Central memory CD4-positive, alpha-beta T cell (primary cell): ENCODE data around the gene PIGL.
A peak's percentile ranks its signal among the peaks of the same experiment; 100 is the strongest.
"Not testable (repeated sequence)": the region's sequence is repeated elsewhere in the genome, so short reads cannot be mapped to it uniquely, and the experiment has no call there.

Experiments used
- DNase-seq: peaks from one replicate; pipeline ENCODE4 v3.0.0; 2022

Gene PIGL

DNA sequence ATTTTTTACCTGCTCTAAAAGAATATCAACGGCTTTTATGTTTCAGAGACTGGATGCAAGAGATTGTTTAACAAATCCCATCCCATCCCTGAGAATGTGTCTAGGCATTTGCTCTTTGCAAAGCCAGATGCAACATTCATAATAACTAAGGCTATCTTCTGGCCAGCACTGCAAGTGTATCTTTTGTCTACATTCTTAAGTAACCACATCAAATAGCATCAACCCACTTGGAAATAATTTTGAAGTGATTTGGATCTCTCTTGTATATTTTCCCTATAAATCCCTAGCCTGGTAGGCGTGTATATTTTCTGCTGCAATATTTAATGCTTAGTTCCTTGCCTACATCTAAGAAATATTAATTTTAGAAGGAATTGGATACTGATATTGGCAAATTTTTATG is 64.3 kb downstream of the PIGL start:
- no peak for DNase-seq

DNA sequence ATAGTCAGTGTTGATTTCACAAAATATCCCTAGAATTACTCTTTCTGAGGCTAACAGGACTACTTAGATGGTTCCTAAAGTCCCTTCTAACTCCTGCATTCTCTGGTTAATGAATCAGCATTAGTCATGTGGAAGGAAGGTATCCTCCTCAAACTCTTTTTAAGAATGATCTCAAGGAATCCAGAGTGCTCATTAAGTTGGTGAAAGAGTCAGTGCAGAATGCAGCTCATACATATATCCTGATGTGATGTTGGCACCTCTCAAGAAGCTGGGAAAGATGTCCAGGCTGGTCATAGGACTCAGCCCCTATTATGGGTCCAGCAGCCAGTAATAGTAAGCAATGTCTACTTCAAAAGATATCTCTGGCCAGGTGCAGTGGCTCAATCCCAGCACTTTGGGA is 65.5 kb downstream of the PIGL start:
- no peak for DNase-seq

DNA sequence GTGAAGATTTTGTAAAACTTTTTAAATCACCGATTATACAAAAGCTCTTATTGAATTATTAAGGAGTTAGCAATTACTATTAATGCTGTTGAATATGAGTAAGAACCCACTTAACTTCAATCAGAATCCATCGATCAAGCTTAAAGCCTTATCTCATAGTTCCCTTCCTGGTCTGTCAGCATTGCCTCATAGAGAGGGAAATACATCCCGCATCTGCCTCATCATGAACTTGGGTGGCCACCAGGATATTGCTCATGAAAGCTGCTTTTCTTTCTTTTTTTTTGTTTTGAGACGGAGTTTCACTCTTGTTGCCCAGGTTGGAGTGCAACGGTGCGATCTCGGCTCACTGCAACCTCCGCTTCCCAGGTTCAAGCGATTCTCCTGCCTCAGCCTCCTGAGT is 66.7 kb downstream of the PIGL start:
- DNase-seq = no peak

DNA sequence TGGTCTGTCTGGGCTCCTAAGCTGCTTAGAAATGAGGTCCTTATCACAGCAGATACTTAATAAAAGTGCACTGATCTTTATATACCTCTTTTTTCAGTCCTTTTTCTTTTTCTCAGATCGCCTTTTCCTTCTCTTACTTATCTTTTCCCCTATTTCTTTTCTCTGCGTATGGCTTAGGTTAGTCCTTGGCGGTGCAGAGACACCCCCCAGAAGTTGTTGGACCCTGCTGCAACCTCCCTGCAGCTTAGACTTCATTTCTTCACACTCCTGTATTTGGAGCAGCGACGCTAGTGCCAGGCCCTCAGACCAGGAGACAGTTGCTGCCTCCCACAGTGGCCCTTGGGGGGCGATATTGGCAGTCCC is 68.6 kb downstream of the PIGL start:
- no peak for DNase-seq

DNA sequence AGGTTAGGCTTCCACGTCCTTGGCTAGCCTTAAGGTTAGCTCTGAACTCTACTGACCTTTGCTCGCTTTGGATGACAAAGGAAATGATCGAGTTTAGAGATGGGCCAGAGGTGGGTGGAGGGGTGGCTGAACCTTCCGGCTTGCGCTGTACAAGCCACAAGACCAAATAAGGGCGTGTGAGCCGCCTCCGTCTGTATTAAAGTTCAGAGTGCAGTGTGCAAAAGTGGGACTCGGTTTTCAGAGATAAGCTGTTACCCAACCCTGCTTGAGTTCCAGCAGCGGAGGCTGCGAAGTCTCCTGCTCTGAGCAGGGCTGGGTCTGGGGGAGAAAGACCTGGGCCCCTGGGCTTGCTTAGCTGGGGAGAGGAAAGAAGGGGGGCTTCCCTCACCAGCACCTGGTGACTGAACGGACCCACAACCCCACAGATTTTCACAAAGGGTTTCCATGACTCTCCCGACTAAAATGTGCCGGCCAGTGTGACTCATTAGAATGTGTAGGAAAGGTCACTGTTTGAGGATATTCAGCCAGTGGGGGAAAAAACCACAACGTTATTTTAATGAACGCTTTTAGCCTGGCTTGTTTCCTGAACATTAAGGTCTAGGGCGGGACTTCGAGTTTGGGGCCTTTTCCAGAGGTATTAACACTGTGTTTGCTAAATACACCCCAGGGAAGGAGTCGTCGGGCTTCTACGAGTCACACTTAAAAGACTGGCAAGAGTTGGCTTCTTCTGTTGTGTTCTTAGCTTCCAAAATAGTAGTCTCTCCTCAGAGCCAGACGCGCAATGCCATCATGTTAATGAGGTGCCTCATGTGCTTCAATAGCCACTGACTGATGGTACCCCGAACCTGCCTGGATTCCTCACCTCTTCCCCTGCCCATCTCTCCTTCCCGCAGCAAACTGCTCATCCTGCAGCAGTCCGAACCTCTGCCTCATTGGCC is 69.3 kb downstream of the PIGL start:
- peak; percentile 76 for DNase-seq

DNA sequence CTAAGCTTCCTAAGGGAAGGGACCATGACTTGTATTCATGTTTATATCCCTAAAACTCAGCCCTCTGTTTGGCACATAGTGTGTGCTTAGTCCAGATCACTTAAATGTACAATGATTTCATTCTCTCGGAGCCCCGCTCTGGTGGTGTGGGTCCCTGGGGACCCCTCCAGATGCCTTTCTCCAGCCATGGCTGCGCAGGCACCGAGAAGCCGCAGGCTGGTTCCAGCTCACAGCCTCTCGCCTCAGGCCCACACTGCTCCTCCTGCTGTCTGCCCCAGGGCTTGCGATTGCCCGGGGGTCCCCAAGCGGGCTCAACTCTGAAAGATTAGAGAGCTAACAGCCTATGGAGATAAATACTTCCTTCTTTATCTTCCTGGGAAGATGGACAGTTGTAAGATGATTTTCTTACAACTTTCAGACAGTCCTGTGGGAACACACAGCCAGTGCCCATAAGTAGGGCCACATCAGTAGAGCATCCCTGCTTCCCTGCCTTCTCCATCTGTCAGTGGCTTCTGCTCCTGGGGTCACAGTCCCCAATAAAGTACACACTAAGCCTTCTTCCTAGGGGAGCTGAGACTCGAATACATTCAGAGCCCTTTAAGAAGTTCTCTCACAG is 70.0 kb downstream of the PIGL start:
- DNase-seq = no peak

DNA sequence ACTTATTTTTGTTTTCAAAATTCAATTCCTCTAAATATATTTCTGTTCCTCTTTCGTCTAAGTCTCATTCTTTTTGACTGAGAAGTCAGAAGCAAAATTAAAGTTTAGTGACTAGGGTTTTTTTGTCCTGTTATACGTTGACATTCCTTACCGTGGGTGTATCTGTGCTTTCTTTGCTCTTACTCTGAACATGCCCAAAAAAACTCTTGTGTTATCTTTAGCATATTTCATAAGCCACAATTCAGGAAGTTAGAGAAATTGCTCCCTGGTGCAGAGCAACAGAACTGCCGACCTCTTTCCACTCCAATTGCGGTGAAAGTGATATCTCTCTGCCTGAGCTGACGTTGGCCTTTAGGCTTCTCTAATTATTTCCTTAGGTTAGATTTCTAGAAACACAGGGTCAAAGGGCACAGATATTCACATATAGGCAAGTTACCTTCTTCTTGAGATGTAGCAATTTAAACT is 70.6 kb downstream of the PIGL start:
- peak; percentile 12 for DNase-seq

DNA sequence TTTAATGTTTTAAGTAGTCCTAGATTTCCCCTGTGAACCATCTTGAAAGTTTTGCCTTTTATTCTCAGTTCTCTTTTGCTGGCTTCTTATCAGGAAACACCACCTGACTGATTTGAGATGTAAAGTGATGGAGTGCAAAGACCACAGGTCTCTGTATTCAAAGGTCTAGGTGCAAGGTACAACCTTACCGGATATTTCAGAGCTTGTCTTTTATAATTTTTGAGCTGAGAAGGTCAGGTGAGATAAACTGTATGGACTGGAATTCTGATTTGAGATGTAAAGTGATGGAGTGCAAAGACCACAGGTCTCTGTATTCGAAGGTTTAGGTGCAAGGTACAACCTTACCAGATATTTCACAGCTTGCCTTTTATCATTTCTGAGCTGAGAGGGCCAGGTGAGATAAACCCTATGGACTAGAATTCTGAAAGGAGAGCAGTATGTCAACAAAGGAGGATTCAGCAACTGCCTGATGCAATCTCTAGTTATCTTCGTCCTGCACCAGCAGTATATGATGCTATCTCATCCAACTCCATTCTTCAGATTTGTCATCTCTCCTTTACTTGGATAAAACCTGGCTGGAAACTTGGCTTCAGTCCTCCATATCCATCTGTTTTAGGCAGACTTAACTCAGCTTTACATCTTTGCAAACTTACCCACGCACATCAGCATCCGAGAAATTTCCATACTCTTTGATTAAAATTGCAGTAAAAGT is 72.0 kb downstream of the PIGL start:
- DNase-seq = no peak

DNA sequence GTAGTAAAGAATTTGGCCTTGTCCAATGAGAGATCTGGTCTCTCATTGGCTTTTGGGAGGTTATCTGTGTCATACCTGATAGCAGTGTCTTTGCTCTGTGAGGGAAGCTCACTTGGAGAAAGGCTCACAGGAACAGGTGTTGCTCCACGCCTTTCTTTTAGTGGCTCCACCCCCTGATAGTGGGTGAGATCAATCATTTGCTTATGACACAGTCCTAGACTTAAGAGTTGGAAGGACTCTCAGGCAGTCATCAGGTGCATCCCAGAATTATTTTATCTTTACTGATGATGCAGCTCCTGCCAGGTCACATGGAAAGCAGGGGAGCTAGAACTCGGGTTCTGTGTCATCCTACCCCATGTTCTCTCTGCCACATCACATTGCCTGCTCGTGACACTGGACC is 76.9 kb downstream of the PIGL start:
- DNase-seq = no peak

DNA sequence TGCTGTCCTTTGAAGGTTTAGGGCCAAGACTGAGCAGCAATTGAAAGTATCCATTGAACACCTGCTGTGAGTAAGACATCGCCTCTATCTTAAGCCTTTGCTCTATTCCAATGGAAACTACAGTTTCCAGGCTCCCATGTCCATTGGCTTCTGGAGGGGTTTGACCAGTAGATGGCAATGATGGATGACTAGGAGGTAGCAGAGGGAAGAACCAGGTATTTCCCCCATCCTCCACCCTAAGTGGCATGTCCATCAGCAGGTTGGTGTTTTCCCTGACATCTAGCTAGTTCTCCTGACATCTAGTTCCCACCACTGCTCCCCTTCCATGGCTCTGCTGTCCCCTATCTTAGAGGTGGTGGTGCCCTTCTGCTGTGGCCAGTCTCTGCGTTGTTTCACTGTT is 77.5 kb downstream of the PIGL start:
- no peak for DNase-seq

DNA sequence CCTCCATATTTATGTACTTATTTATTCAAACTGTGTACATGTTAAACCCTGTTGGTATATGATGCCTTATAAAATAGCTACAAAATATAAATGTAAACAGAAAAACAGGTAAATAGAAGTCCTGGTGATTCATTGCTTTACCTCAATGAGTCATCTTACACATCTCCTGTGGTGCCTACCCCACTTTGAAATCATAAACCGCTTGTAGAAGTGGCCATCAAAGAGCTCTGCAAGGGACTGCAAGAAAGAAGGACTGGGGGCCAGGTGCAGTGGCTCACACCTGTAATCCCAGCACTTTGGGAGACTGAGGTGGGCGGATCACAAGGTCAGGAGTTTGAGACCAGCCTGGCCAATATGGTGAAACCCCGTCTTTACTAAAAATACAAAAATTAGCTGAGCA is 79.1 kb downstream of the PIGL start:
- not testable (repeated sequence) for DNase-seq

DNA sequence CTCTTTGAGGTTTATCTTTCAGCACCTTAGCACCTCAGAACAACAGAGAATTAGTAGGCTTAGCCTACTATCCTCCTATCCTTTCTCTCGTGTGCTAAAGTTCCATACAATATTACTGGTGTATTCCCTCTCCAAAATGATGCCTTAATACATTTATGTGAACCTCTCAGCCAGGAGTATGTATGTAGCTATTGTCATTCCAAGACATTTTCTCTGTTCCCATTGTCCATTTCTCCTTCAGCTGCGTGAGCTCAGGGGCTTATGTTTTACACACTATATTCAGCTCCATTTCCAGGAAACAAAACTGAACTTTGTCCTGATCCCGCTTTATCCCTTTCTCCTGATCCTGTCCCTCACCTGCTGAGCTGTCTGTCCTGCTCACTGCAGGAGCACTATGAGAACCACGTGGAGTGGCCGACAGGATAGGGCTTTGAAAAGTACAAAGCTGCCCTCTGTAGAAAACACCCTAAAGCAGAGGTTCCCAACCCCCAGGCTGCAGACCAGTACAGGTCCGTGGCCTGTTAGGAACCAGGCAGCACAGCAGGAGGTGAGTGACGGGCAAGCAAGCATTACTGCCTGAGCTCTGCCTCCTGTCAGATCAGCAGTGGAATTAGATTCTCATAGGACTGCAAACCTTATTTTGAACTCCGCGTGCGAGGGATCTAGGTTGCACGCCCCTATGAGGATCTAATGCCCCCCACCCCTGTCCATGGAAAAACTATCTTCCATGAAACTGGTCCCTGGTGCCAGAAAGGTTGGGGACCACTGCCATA is 80.5 kb downstream of the PIGL start:
- no peak for DNase-seq

DNA sequence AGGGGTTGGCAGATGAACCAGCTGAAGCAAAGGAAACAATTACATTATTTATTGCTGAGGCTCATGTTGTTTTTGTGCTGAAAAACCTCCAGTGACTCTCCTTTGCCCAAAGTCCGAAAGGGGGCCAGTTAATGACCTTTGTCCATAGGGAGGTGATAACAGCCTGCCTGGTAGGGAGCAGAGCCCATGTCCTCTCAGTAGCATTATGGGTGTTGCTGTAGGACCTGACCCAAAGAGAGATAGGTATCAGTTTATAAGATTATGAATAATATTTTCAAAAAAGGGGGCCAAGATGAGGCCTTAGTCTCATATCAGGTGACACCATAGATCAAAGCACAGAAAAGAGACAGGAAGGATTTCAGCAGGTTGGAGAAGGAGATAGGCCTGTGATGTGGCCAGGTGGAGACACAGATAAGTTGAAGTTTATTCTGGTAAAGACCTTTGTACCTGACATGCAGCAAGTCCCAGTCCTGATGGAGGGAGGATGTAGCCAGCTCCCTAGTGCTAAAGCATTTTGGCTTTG is 81.2 kb downstream of the PIGL start:
- no peak for DNase-seq

DNA sequence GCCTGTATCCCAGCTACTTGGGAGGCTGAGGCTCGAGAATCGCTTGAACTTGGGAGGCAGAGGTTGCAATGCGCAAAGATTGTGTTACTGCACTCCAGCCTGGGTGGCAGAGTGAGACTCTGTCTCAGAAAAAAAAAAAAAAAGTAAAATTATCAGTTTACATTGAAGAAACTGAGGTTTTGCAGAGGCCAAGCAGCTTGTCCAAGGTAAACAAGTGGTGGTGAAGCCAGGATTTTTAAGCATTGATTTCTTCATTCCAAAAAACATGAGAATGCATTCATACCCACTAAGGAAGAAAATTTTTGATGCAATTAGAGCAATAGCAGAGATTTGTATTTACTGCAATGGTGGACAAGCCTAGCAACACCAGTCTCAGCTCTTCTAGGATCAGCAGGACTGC is 83.5 kb downstream of the PIGL start:
- DNase-seq = no peak

DNA sequence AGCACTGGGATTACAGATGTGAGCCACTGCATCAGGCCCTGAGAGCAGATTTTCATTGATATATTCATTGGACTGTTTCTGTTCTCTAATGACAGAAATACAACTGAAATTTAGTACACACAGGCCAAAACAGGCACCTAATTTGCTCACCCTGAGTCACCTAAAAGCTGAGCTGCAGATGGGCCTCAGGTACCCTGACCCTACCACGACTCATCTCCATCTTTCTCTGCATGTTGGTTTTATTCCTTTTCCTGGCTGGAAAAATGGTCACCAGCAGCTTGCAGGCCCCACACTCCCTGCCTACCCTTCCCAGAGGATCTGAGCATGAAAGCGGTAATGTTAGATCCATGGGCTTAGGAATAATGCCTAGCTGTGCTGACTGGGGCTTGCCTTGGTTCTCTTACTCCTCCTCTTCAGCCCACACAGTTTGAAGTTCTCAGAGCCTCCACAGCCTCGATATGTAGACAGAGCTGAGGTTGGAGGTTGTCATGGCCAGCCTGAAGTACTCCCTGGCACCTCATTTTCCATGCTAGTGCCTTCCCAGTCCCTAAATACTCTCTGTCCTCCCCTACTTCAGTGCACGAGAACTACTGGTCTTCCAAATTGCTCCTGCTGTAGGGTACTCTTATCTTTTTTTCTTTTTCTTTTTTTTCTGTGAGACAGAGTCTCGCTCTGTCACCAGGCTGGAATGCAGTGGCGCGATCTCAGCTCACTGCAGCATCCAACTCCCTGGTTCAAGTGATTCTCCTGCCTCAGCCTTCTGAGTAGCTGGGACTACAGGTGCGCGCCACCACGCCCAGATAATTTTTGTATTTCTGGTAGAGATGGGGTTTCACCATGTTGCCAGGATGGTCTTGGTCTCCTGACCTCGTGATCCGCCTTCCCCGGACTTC is 85.2 kb downstream of the PIGL start:
- DNase-seq = no peak

DNA sequence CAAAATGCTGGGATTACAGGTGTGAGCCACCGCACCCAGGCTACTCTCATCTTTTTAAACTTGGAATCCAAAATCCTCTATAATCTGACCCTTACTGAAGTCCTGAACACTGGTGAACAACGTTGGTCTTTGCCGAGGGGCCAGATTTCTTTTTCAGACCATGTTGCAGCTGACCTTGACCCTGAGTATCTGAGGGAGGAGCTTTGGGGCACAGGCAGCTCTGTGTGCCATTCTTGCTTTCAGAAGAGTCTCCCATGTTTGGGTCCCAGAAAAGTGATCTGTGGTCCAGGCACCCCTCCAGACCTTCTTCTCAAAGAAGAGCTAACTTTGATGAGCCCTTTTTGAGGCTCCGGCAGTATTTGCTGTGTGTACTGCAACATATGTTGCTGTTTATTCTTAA is 85.8 kb downstream of the PIGL start:
- no peak for DNase-seq

DNA sequence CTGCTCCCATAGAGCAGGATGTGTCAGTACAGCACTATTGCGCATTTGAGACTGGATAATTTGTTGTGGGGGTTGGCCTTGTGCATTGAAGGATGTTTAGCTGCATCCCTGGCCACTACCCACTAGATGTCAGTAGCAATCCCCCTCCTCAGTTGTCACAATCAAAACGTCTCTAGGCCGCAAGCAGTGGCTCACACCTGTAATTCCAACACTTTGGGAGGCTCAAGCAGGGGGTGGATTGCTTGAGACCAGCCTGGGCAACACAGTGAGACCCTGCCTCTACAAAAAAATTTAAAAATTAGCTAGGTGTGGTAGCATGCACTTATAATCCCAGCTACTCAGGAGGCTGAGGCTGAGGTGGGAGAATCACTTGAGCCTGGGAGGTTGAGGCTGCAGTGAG is 87.8 kb downstream of the PIGL start:
- no peak for DNase-seq

DNA sequence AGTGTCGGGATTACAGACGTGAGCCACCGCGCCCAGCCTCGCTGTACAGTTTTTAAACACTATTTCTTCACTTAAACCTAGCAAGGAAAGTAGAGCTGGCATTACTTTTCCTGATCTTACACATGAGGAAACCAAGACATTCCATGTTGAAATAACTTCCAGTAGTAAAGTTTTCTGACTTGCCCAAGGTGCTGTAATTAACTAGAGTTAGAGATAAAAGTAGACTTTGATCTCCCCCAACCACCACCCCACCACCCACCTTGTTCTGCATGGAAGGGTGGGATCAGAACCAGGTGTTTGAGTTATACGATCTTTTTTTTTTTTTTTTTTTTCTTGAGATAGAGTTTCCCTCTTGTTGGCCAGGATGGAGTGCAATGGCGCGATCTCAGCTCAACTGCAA is 89.2 kb downstream of the PIGL start:
- no peak for DNase-seq

DNA sequence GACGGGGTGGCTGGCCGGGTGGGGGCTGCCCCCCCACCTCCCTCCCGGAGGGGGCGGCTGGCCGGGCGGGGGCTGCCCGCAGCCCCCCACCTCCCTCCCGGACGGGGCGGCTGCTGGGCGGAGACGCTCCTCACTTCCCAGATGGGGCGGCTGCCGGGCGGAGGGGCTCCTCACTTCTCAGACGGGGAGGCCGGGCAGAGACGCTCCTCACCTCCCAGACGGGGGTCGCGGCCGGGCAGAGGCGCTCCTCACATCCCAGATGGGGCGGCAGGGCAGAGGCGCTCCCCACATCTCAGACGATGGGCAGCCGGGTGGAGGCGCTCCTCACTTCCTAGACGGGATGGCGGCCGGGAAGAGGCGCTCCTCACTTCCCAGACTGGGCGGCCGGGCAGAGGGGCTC is 95.1 kb downstream of the PIGL start:
- not testable (repeated sequence) for DNase-seq

DNA sequence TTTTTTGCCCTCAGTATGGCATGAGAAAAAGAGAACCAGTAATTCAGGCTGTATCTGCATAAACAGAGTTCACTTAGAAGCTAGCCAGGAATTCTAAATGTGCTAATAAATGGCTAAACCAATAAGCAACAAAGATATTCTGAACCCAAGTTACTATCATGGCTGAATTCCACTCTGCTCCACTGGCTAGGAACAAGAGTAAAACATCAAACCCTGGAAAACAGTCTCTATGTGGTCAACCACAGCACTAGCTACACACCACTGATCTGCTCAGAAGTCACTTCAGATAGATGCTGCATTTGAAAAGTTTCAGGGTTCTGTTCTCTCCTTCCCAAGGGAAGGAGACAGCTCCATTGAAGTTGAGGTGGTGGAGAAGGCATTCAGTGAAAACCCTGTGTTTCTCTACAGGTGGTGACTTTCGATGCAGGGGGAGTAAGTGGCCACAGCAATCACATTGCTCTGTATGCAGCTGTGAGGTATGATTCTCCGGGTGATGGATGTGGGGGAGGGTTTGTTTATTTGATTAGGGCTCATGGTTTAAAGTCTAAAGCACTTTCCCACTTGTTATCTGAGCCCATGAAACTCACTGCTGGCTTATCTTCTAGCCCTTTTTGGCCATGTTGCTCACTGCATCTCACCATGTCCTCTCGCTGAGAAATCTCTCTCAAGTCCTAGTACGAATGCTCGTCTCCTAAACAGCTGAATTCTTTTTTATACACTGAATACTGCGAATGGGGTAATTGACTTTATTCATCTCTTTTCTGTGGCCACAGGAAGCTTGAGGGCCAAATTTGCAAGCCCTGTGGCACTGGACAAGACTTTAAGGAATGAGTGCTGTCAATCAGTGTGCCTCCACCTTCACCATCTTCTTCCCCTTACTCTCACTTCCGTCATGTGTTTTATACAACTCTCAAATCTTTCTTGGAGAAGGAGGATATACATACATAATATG is 96.4 kb downstream of the PIGL start:
- DNase-seq = no peak
